Fibroblast of lung (primary cell): ENCODE measurements around the gene DDT. TPM values are rescaled to one million over a fixed set of nuclear protein-coding genes. Genes with fewer than 3 reads are reported as not detected.

Experiments
- DNase-seq, 2 donors: peaks; one replicate each; pipeline versions ENCODE4 v3.0.0 to v3.0.0-alpha.2; 2010; ENCODE audit warnings: low read depth in 2 of 2
- H2AFZ ChIP-seq: 2 replicates; pipeline ENCODE4 v1.5.1; 2012; ENCODE audit warnings: low read length, control low read depth, inconsistent platforms
- H3K27ac ChIP-seq: 2 replicates; pipeline ENCODE4 v1.5.1; 2011; ENCODE audit warnings: low read length, control low read depth; ENCODE audit not compliant: insufficient read depth
- H3K27me3 ChIP-seq: 2 replicates; pipeline ENCODE4 v1.5.1; 2011; ENCODE audit warnings: mild to moderate bottlenecking, low read length; ENCODE audit not compliant: control insufficient read depth, insufficient read depth
- H3K36me3 ChIP-seq: 2 replicates; pipeline ENCODE4 v1.5.1; 2011; ENCODE audit warnings: low read length; ENCODE audit not compliant: control insufficient read depth, insufficient read depth
- H3K4me1 ChIP-seq: 2 replicates; pipeline ENCODE4 v1.5.1; 2011; ENCODE audit warnings: low read length; ENCODE audit not compliant: control insufficient read depth, insufficient read depth; ENCODE audit errors: extremely low read depth
- H3K4me2 ChIP-seq: 2 replicates; pipeline ENCODE4 v1.5.1; 2011; ENCODE audit warnings: low read length, control low read depth; ENCODE audit not compliant: insufficient read depth; ENCODE audit errors: extremely low read depth
- H3K4me3 ChIP-seq, 4 experiments: fragments of 200-600 bp in 1 of 4; sonication (generic) in 1 of 4; replicated peaks in 1 of 4; 2 replicates each; pipeline ENCODE4 v1.5.1; 2011 to 2016; ENCODE audit warnings: low read length in 4 of 4, low read depth in 3 of 4, mild to moderate bottlenecking in 3 of 4, control low read depth in 2 of 4, inconsistent platforms in 1 of 4, mixed read lengths in 1 of 4; ENCODE audit not compliant: insufficient read depth in 1 of 4; ENCODE audit errors: control extremely low read depth in 1 of 4
- H3K79me2 ChIP-seq: 2 replicates; pipeline ENCODE4 v1.5.1; 2012; ENCODE audit warnings: mild to moderate bottlenecking, low read length, inconsistent platforms; ENCODE audit not compliant: control insufficient read depth, insufficient read depth
- H3K9ac ChIP-seq: 2 replicates; pipeline ENCODE4 v1.5.1; 2011; ENCODE audit warnings: mild to moderate bottlenecking, low read length, control low read depth; ENCODE audit not compliant: insufficient read depth
- H3K9me3 ChIP-seq: 2 replicates; pipeline ENCODE4 v1.5.1; 2012; ENCODE audit warnings: low read depth, low read length; ENCODE audit not compliant: control insufficient read depth, insufficient read depth
- H4K20me1 ChIP-seq: 2 replicates; pipeline ENCODE4 v1.5.1; 2011; ENCODE audit warnings: low read length; ENCODE audit not compliant: control insufficient read depth, insufficient read depth; ENCODE audit errors: extremely low read depth
- CTCF ChIP-seq, 2 donors: IDR thresholded peaks in 1 of 2; conservative IDR thresholded peaks in 1 of 2; 1 replicate in 1 of 2; 2 replicates in 1 of 2; pipeline ENCODE4 v1.5.1; 2011 to 2012; ENCODE audit warnings: low read length in 2 of 2, control low read depth in 1 of 2, inconsistent platforms in 1 of 2, low read depth in 1 of 2, mild to moderate bottlenecking in 1 of 2
- EZH2 ChIP-seq: IDR thresholded peaks from 2 replicates; pipeline ENCODE4 v1.5.1; 2012; ENCODE audit warnings: low read length, control low read depth, mild to moderate bottlenecking; ENCODE audit errors: missing control alignments
- polyA plus RNA-seq, 2 donors: library from polyadenylated mRNA; depleted of rRNA in 1 of 2; stranded (reverse) in 1 of 2; unstranded in 1 of 2; fragments of >200 nt; gene quantifications; 2 replicates each; pipeline ENCODE4 v1.2.1, GENCODE V29; 2011 to 2012; ENCODE audit warnings: missing spikeins in 1 of 2
- total RNA-seq: library from RNA; depleted of rRNA; stranded (reverse); fragments of >200 nt; gene quantifications from 2 replicates; pipeline ENCODE4 v1.2.1, GENCODE V29; 2014

DDT gene
- total and polyA plus RNA-seq, 2 donors (not counting 1 experiment from before 2014, with no cell fraction given), result 79.5 to 111 TPM

- Histone ChIP-seq H3K36me3 (no peaks in the 10 kb centered on the region), H3K4me1 (no peaks in the 10 kb centered on the region), H3K27ac (no peak within 1 kb of the TSS), H3K79me2 (no peaks in the 10 kb centered on the region), H3K4me3 (no peak within 1 kb of the TSS), H3K4me2 (peak within 1 kb of the TSS; percentile 40), H2AFZ (peak within 1 kb of the TSS; percentile 31), H3K27me3 (peaks cover 3% of the 10 kb centered on the region), H3K9me3 (no peaks in the 10 kb centered on the region), H3K9ac (no peak within 1 kb of the TSS), H4K20me1 (no peaks in the 10 kb centered on the region)
- no peak for DNase-seq
- TF ChIP-seq CTCF (conservative IDR thresholded peaks at IDR 0.05 in 1 of 2, IDR thresholded peaks at IDR 0.05 in 1 of 2; ENCODE audit: low read depth in 1 of 2, low read length in 2 of 2) (no peak), EZH2 (no peak)
Observed at GRCh38 chr22:24005201-24005600, 31.0 kb upstream of the DDT start, which contains the start of gene GSTT4. GSTT4 (minus strand) TSS chr22:24005453; CDS start chr22:24005356, 97 bp downstream.

- Histone ChIP-seq H3K36me3 (no peaks in the 10 kb centered on the region), H3K4me3 (no peak overlapping the region), H3K4me2 (no peak overlapping the region), H3K79me2 (no peaks in the 10 kb centered on the region), H3K4me1 (no peaks in the 10 kb centered on the region), H3K9me3 (no peaks in the 10 kb centered on the region), H3K27me3 (peaks cover 3% of the 10 kb centered on the region), H3K27ac (no peak overlapping the region), H2AFZ (no peak overlapping the region), H3K9ac (no peak overlapping the region), H4K20me1 (no peaks in the 10 kb centered on the region)
- DNase-seq, result no peak
- TF ChIP-seq CTCF (conservative IDR thresholded peaks at IDR 0.05 in 1 of 2, IDR thresholded peaks at IDR 0.05 in 1 of 2; ENCODE audit: low read depth in 1 of 2, low read length in 2 of 2), result no peak
- no peak for TF ChIP-seq EZH2
Observed at GRCh38 chr22:24003887-24004286, 29.6 kb upstream of the DDT start.

GRCh38 chr22:24002851-24003250, 28.6 kb upstream of the DDT start:
- H3K9me3 ChIP-seq, result no peaks in the 10 kb centered on the region
- no peak for TF ChIP-seq EZH2
- no peak for TF ChIP-seq CTCF (conservative IDR thresholded peaks at IDR 0.05 in 1 of 2, IDR thresholded peaks at IDR 0.05 in 1 of 2; ENCODE audit: low read depth in 1 of 2, low read length in 2 of 2)
- no peaks in the 10 kb centered on the region for H3K36me3 ChIP-seq
- peaks cover 3% of the 10 kb centered on the region for H3K27me3 ChIP-seq
- H3K9ac ChIP-seq, result no peak overlapping the region
- H4K20me1 ChIP-seq, result no peaks in the 10 kb centered on the region
- no peak overlapping the region for H3K27ac ChIP-seq
- H3K79me2 ChIP-seq, result no peaks in the 10 kb centered on the region
- no peak overlapping the region for H3K4me2 ChIP-seq
- no peak for DNase-seq
- no peak overlapping the region for H2AFZ ChIP-seq
- H3K4me1 ChIP-seq, result no peaks in the 10 kb centered on the region
- no peak overlapping the region for H3K4me3 ChIP-seq
